Loucy (cell line): ENCODE measurements around the gene ZNF438.

ENCODE experiments used
- H2AFZ ChIP-seq: fragments of 200-600 bp; sonication (generic); 2 replicates; pipeline ENCODE4 v1.6.0; 2016; ENCODE audit warnings: antibody characterized with exemption, mild to moderate bottlenecking, low read length, moderate library complexity
- H3F3A ChIP-seq: fragments of 200-600 bp; 2 replicates; pipeline ENCODE4 v1.6.0; 2016; ENCODE audit warnings: antibody characterized with exemption, low read depth, mild to moderate bottlenecking
- H3K27me3 ChIP-seq: fragments of 200-600 bp; sonication (generic); 2 replicates; pipeline ENCODE4 v1.6.1; 2014; ENCODE audit warnings: low read length, mild to moderate bottlenecking; ENCODE audit not compliant: insufficient read depth, poor library complexity, severe bottlenecking
- H3K36me3 ChIP-seq: fragments of 200-600 bp; sonication (generic); 2 replicates; pipeline ENCODE4 v1.6.1; 2016; ENCODE audit warnings: low read length; ENCODE audit not compliant: insufficient read depth
- H3K4me1 ChIP-seq: fragments of 200-600 bp; sonication (generic); 2 replicates; pipeline ENCODE4 v1.5.1; 2014; ENCODE audit warnings: low read length, mild to moderate bottlenecking; ENCODE audit not compliant: insufficient read depth, poor library complexity, severe bottlenecking
- H3K4me2 ChIP-seq: fragments of 200-600 bp; sonication (generic); 2 replicates; pipeline ENCODE4 v1.6.0; 2014; ENCODE audit warnings: antibody characterized with exemption, low read length, low read depth, mild to moderate bottlenecking; ENCODE audit not compliant: poor library complexity, severe bottlenecking
- H3K4me3 ChIP-seq: fragments of 200-600 bp; sonication (generic); 2 replicates; pipeline ENCODE4 v1.5.1; 2014; ENCODE audit warnings: low read length, mild to moderate bottlenecking, mixed read lengths; ENCODE audit not compliant: poor library complexity, severe bottlenecking
- H3K79me2 ChIP-seq: fragments of 200-600 bp; sonication (generic); 2 replicates; pipeline ENCODE4 v1.6.1; 2014; ENCODE audit warnings: low read length; ENCODE audit not compliant: insufficient read depth
- H3K9ac ChIP-seq: fragments of 200-600 bp; sonication (generic); 2 replicates; pipeline ENCODE4 v1.6.0; 2014; ENCODE audit warnings: mild to moderate bottlenecking, low read depth, low read length, moderate library complexity; ENCODE audit not compliant: poor library complexity, severe bottlenecking
- H3K9me2 ChIP-seq: fragments of 200-600 bp; sonication (generic); replicated peaks from 2 replicates; pipeline ENCODE4 v1.6.1; 2016; ENCODE audit warnings: low read depth, low read length, mixed read lengths
- H3K9me3 ChIP-seq: fragments of 200-600 bp; sonication (generic); 2 replicates; pipeline ENCODE4 v1.6.1; 2014; ENCODE audit warnings: mild to moderate bottlenecking, antibody characterized with exemption, low read length, low read depth; ENCODE audit not compliant: insufficient read depth
- H4K20me1 ChIP-seq: fragments of 200-600 bp; sonication (generic); 2 replicates; pipeline ENCODE4 v1.6.0; 2014; ENCODE audit warnings: antibody characterized with exemption, low read length, mild to moderate bottlenecking; ENCODE audit not compliant: insufficient read depth, poor library complexity, severe bottlenecking
- EZH2phosphoT487 ChIP-seq: fragments of 200-600 bp; IDR thresholded peaks from 2 replicates; pipeline ENCODE4 v1.6.1; 2018; ENCODE audit warnings: antibody characterized with exemption, mild to moderate bottlenecking, moderate library complexity, borderline replicate concordance
- TF ChIP-seq, protein P1 (sequence below): fragments of 200-600 bp; sonication (generic); conservative IDR thresholded peaks from 2 replicates; pipeline ENCODE4 v1.5.1; 2014; ENCODE audit warnings: mild to moderate bottlenecking, antibody characterized with exemption, low read length

Gene ZNF438

GRCh38 chr10:30805061-30805460 lies 226.6 kb downstream of the ZNF438 start:
- Histone ChIP-seq H3K27me3 (no peaks in the 10 kb centered on the region), H3K36me3 (no peaks in the 10 kb centered on the region), H3K4me1 (no peaks in the 10 kb centered on the region), H3K4me3 (no peak overlapping the region), H3K79me2 (no peaks in the 10 kb centered on the region), H4K20me1 (no peaks in the 10 kb centered on the region), H3K9me2 (no peaks in the 10 kb centered on the region), H3K4me2 (no peak overlapping the region), H3F3A (no peaks in the 10 kb centered on the region), H2AFZ (no peak overlapping the region), H3K9ac (no peak overlapping the region), H3K9me3 (no peaks in the 10 kb centered on the region)
- no peak for TF ChIP-seq EZH2phosphoT487
- TF ChIP-seq, protein P1, sequence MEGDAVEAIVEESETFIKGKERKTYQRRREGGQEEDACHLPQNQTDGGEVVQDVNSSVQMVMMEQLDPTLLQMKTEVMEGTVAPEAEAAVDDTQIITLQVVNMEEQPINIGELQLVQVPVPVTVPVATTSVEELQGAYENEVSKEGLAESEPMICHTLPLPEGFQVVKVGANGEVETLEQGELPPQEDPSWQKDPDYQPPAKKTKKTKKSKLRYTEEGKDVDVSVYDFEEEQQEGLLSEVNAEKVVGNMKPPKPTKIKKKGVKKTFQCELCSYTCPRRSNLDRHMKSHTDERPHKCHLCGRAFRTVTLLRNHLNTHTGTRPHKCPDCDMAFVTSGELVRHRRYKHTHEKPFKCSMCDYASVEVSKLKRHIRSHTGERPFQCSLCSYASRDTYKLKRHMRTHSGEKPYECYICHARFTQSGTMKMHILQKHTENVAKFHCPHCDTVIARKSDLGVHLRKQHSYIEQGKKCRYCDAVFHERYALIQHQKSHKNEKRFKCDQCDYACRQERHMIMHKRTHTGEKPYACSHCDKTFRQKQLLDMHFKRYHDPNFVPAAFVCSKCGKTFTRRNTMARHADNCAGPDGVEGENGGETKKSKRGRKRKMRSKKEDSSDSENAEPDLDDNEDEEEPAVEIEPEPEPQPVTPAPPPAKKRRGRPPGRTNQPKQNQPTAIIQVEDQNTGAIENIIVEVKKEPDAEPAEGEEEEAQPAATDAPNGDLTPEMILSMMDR = no peak

DNA sequence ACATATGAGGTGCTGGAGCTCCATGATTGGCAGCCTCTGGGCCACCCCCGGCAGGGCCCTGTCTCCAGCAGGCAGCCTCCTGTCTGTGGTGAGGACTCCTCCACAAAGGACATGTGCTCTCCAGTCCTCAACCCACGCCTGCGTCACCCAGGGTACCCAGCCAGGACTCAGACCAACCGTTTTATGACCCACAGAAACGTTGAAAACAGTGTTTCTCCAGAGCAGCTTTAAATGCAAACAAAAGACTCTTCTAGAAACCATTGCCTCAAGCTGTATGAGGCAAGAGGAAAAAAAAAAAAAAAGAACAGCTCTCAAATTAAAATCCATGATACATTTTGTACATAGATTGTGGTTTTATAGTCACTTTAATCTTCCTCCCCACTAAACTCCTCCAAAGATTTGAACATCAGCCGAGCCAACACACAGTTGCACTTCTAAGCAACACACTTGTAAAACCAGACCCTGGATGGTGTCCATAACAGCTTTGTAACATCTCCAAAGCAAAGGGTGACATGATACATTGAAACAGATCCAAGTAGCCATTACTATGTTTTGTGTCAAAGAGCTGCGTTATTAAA lies 227.1 kb downstream of the ZNF438 start:
- Histone ChIP-seq H3K79me2 (no peaks in the 10 kb centered on the region), H3K4me3 (no peak overlapping the region), H3K4me2 (no peak overlapping the region), H3K9me2 (no peaks in the 10 kb centered on the region), H3K9me3 (no peaks in the 10 kb centered on the region), H3F3A (no peaks in the 10 kb centered on the region), H3K4me1 (no peaks in the 10 kb centered on the region), H4K20me1 (no peaks in the 10 kb centered on the region), H3K36me3 (no peaks in the 10 kb centered on the region), H3K9ac (no peak overlapping the region), H3K27me3 (no peaks in the 10 kb centered on the region), H2AFZ (no peak overlapping the region)
- TF ChIP-seq, protein P1 = no peak
- TF ChIP-seq EZH2phosphoT487 = no peak

DNA sequence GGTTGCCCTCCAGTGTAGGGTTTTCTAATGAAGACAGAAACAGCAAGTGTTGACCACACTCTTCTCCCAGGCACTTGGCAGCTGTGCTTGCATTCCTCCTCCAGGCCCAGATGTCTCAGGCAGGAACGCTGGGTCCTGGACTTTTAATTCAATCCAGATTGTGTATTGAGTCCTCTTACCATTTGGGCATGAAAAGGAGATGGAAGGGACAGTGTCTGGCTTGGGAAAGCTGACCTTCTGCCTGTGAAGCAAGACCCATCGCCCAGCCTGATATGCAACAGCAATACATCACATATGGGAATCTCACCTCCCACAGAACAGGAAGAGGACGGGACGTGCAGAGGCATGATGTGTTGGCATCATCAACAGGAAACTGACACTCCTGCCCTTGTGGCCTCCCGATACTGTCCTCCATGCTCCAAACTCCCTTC lies 227.8 kb downstream of the ZNF438 start:
- Histone ChIP-seq H3K27me3 (no peaks in the 10 kb centered on the region), H3K79me2 (no peaks in the 10 kb centered on the region), H3K4me1 (no peaks in the 10 kb centered on the region), H3K9me3 (no peaks in the 10 kb centered on the region), H3K9ac (no peak overlapping the region), H3K4me2 (no peak overlapping the region), H3F3A (no peaks in the 10 kb centered on the region), H3K36me3 (no peaks in the 10 kb centered on the region), H3K9me2 (no peaks in the 10 kb centered on the region), H4K20me1 (no peaks in the 10 kb centered on the region), H3K4me3 (no peak overlapping the region), H2AFZ (no peak overlapping the region)
- TF ChIP-seq, protein P1 = no peak
- no peak for TF ChIP-seq EZH2phosphoT487
